ENCODE data around the gene UMODL1. TPM values are rescaled to one million over a fixed set of nuclear protein-coding genes. Genes with fewer than 3 reads are reported as not detected.

Gene UMODL1
- total RNA-seq, 1 experiment from 2014 or later: 0.18 TPM

DNA sequence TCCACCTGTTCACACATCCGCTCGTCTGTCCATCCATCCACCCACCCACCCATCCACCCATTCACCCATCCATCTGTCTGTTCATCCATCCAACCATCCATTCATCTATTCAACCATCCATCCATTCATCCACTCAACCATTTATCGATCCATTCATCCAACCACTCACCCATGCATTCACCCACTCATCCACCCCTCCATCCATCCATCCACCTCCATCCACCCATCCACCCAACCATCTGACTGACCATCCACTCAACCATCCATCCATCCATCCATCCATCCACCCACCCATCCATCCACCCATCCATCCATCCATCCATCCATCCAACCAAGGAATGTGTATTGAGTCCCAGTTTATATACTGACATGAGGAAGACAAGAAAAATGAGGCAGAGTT lies 73.1 kb downstream of the UMODL1 start:
- Histone ChIP-seq H3K27me3 (ENCODE audit: control insufficient read depth, insufficient read depth, low read length) (no peaks in the 10 kb centered on the region), H3K4me3 (ENCODE audit: low read depth in 2 of 2, low read length in 2 of 2) (no peak overlapping the region), H3K9me3 (ENCODE audit: control insufficient read depth, insufficient read depth, low read depth, low read length) (no peaks in the 10 kb centered on the region), H3K36me3 (ENCODE audit: control insufficient read depth, insufficient read depth, low read length) (no peaks in the 10 kb centered on the region), H3K4me1 (ENCODE audit: control insufficient read depth, insufficient read depth, low read length) (no peaks in the 10 kb centered on the region; the same call in 1 of the 2 replicates), H3K27ac (ENCODE audit: low read length) (no peak overlapping the region)
- intact Hi-C loops (cut with micrococcal nuclease; ENCODE audit: unreplicated experiment): loop anchor here (5.0 to 10.0 kb wide), 3 partner anchors 111 to 303 kb away; no protein-coding TSS in a partner anchor
- CTCF ChIA-PET: no interaction called here
- ATAC-seq (no peak), DNase-seq (ENCODE audit: low read depth, low spot score) (no peak)
- POLR2A ChIA-PET: no interaction called here
- in situ Hi-C loops (cut with HindIII; ENCODE audit: low pct_unique_long_range_greater_than_20kb, low sequenced_read_pairs): no loop called here
- TF ChIP-seq, protein P1, sequence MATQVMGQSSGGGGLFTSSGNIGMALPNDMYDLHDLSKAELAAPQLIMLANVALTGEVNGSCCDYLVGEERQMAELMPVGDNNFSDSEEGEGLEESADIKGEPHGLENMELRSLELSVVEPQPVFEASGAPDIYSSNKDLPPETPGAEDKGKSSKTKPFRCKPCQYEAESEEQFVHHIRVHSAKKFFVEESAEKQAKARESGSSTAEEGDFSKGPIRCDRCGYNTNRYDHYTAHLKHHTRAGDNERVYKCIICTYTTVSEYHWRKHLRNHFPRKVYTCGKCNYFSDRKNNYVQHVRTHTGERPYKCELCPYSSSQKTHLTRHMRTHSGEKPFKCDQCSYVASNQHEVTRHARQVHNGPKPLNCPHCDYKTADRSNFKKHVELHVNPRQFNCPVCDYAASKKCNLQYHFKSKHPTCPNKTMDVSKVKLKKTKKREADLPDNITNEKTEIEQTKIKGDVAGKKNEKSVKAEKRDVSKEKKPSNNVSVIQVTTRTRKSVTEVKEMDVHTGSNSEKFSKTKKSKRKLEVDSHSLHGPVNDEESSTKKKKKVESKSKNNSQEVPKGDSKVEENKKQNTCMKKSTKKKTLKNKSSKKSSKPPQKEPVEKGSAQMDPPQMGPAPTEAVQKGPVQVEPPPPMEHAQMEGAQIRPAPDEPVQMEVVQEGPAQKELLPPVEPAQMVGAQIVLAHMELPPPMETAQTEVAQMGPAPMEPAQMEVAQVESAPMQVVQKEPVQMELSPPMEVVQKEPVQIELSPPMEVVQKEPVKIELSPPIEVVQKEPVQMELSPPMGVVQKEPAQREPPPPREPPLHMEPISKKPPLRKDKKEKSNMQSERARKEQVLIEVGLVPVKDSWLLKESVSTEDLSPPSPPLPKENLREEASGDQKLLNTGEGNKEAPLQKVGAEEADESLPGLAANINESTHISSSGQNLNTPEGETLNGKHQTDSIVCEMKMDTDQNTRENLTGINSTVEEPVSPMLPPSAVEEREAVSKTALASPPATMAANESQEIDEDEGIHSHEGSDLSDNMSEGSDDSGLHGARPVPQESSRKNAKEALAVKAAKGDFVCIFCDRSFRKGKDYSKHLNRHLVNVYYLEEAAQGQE (IDR thresholded peaks at IDR 0.05; ENCODE audit: insufficient read depth in 1 of 2, low read depth in 2 of 2, low read length in 1 of 2): no peak
- no peak for TF ChIP-seq SIN3A (IDR thresholded peaks at IDR 0.05; ENCODE audit: borderline replicate concordance, insufficient read depth, low read depth, low read length)
- TF ChIP-seq, protein P2, sequence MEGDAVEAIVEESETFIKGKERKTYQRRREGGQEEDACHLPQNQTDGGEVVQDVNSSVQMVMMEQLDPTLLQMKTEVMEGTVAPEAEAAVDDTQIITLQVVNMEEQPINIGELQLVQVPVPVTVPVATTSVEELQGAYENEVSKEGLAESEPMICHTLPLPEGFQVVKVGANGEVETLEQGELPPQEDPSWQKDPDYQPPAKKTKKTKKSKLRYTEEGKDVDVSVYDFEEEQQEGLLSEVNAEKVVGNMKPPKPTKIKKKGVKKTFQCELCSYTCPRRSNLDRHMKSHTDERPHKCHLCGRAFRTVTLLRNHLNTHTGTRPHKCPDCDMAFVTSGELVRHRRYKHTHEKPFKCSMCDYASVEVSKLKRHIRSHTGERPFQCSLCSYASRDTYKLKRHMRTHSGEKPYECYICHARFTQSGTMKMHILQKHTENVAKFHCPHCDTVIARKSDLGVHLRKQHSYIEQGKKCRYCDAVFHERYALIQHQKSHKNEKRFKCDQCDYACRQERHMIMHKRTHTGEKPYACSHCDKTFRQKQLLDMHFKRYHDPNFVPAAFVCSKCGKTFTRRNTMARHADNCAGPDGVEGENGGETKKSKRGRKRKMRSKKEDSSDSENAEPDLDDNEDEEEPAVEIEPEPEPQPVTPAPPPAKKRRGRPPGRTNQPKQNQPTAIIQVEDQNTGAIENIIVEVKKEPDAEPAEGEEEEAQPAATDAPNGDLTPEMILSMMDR (IDR thresholded peaks at IDR 0.05): no peak
- BruUV-seq (replicated peaks): no TSS peak

DNA sequence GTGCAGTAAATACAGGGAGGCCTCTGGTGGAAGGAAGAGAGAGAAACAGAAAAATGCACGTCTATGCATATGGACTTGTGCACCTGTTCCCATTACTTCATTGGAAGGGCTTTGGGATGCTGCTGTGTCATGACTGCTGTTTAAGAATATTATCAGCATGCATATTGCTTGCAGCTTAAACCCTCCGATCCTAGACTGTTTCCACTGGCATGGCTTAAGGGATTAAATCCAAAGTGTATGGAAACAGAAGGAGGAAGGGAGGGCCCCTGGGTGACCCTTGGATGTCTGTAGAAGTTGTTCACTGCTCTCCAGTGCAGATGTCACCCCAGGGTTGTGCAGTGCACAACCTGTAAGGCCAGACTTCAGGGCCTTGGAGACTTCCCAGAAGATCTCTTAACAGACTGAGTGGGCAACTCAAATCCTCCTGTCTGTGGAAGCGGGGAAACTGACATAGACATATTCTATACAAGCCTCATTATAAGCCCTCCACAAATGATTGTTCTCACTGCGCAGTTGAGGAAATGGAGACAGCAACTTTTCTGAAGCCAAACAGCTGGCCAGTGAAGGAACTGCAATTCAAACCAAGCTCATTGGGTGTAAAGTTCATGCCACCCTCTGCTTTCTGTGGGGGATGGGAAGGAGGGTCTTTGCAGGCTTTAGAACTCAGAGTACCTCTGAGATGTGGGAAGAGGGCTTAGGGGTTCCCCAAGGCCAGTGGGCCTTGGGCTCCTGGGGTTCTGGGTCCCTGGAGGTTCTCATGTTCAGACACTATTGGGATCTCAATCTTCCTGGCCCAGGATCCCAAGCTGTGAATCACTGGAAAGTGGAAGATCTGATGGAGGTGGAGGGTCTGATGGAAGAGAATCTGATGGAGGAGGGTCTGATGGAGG lies 73.8 kb downstream of the UMODL1 start:
- intact Hi-C loops (cut with micrococcal nuclease; ENCODE audit: unreplicated experiment): loop anchor here (5.0 to 10.0 kb wide), 3 partner anchors 110 to 302 kb away; no protein-coding TSS in a partner anchor
- ATAC-seq (no peak), DNase-seq (ENCODE audit: low read depth, low spot score) (no peak)
- Histone ChIP-seq H3K36me3 (ENCODE audit: control insufficient read depth, insufficient read depth, low read length) (no peaks in the 10 kb centered on the region), H3K4me3 (ENCODE audit: low read depth in 2 of 2, low read length in 2 of 2) (no peak overlapping the region), H3K9me3 (ENCODE audit: control insufficient read depth, insufficient read depth, low read depth, low read length) (no peaks in the 10 kb centered on the region), H3K4me1 (ENCODE audit: control insufficient read depth, insufficient read depth, low read length) (no peaks in the 10 kb centered on the region; the same call in 1 of the 2 replicates), H3K27ac (ENCODE audit: low read length) (no peak overlapping the region), H3K27me3 (ENCODE audit: control insufficient read depth, insufficient read depth, low read length) (no peaks in the 10 kb centered on the region)
- TF ChIP-seq, protein P1 (IDR thresholded peaks at IDR 0.05; ENCODE audit: insufficient read depth in 1 of 2, low read depth in 2 of 2, low read length in 1 of 2): no peak
- TF ChIP-seq POLR2AphosphoS5 (IDR thresholded peaks at IDR 0.05; ENCODE audit: low read depth, low read length) (no peak), TCF7L2 (IDR thresholded peaks at IDR 0.05; ENCODE audit: low read depth, low read length) (no peak), SIN3A (IDR thresholded peaks at IDR 0.05; ENCODE audit: borderline replicate concordance, insufficient read depth, low read depth, low read length) (no peak)
- TF ChIP-seq, protein P2 (IDR thresholded peaks at IDR 0.05): no peak
- ChIA-PET CTCF (interaction anchor here (1.0 to 1.8 kb wide), 4 partner anchors 33 to 236 kb away, joined by 3 to 13 read pairs (median 4); no protein-coding TSS in a partner anchor), POLR2A (no interaction called here)
- BruUV-seq (replicated peaks): no TSS peak
- in situ Hi-C loops (cut with HindIII; ENCODE audit: low pct_unique_long_range_greater_than_20kb, low sequenced_read_pairs): no loop called here
